LNCAP (cell line): ENCODE results near the gene TUBD1.

Experiments used
- CTCF ChIP-seq: fragments of 450-650 bp; IDR thresholded peaks from 2 replicates; pipeline ENCODE4 v1.5.1; 2017; ENCODE audit warnings: mild to moderate bottlenecking

TUBD1 gene

GRCh38 chr17:59830007-59830630 lies 62.6 kb downstream of the TUBD1 start:
- no peak for TF ChIP-seq CTCF

- no peak for TF ChIP-seq CTCF
Observed at GRCh38 chr17:59829217-59830006, 63.3 kb downstream of the TUBD1 start.

DNA sequence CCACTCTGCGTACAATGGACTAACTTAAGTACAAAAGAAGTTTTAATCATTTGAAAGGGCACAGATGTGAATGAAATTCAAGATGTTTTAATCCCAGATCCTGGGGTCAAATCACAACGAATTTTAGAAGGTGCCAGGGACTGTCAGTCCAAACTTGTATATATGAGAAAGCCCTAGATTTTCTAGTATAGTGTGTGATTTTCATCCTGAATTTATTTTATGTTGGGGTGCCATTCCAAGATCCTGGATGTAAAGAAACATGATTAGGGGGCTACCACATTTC lies 64.3 kb downstream of the TUBD1 start:
- TF ChIP-seq CTCF: no peak

GRCh38 chr17:59827721-59828477 lies 64.8 kb downstream of the TUBD1 start:
- TF ChIP-seq CTCF: no peak

DNA sequence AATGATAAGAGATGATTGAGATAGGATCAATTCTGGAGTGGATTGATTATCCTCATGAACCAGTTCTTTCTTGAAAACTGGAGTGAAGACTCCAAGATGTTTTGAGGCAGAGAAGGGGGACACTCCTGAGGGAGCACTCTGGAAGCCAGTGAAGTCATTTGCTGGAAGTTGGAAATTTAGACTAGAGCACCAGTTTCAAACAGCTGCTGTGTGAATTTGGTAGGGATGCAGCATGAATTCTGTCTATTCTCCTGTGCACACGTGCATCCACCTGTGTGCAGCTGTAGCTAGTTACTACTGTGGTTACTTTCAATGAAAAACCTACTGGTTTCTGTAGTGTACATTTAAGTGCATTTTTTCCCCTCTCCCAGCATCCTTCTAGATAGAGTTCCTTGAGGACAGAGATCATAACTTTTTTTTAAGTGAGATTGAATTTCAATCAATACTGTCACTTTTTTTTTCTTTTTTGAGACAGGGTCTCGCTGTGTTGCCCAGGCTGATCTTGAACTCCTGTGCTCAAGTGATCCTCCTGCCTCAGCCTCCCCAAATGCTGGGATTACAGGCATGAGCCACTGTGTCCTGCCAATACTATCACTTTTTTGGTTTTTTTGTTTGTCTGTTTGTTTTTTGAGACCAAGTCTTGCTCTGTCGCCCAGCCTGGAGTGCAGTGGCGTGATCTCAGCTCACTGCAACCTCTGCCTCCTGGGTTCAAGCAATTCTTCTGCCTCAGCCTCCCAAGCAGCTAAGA lies 65.9 kb downstream of the TUBD1 start:
- TF ChIP-seq CTCF: no peak

GRCh38 chr17:59825533-59826322 lies 67.0 kb downstream of the TUBD1 start:
- TF ChIP-seq CTCF: no peak

DNA sequence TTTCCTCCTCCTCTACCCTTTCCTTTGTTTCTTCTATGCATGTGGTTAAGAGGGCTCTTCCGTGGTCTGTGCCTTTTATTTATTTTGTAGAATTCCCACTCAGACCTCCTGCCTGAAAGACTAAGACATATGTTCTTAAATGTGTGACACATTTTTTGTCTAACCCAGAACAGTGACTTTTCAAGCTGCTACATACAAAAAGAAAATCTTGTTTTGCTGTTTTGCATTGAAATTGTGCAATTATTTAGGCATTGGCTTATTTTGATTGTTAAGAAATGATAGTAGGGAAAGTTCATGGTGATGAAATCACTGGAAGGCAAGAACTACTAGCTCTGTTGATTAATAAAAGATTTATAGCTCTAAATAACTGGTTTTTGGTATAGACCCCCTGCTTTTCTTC lies 76.8 kb downstream of the TUBD1 start:
- no peak for TF ChIP-seq CTCF
